IPS-20b (cell line): ENCODE results near the gene ADAM10.

Source experiments
- H3K27ac ChIP-seq: one replicate; pipeline ENCODE4 v1.5.1; 2013; ENCODE audit warnings: low read length
- H3K27me3 ChIP-seq: 2 replicates; pipeline ENCODE4 v1.6.1; 2013; ENCODE audit warnings: mild to moderate bottlenecking, low read length, inconsistent platforms; ENCODE audit not compliant: insufficient read depth
- H3K36me3 ChIP-seq: 2 replicates; pipeline ENCODE4 v1.6.1; 2013; ENCODE audit warnings: low read depth, mild to moderate bottlenecking, inconsistent platforms, low read length, moderate library complexity; ENCODE audit not compliant: insufficient read depth
- H3K4me1 ChIP-seq: 2 replicates; pipeline ENCODE4 v1.6.1; 2013; ENCODE audit warnings: mild to moderate bottlenecking, control low read depth, inconsistent platforms, low read length, moderate library complexity; ENCODE audit not compliant: insufficient read depth
- H3K4me3 ChIP-seq: 2 replicates; pipeline ENCODE4 v1.5.1; 2013; ENCODE audit warnings: mild to moderate bottlenecking, low read length, inconsistent platforms
- H3K9ac ChIP-seq: 2 replicates; pipeline ENCODE4 v1.6.1; 2013; ENCODE audit warnings: low read depth, mild to moderate bottlenecking, inconsistent platforms, low read length, moderate library complexity
- H3K9me3 ChIP-seq: 2 replicates; pipeline ENCODE4 v1.6.1; 2013; ENCODE audit warnings: mild to moderate bottlenecking, low read depth, low read length, inconsistent platforms; ENCODE audit not compliant: insufficient read depth

ADAM10 gene

DNA sequence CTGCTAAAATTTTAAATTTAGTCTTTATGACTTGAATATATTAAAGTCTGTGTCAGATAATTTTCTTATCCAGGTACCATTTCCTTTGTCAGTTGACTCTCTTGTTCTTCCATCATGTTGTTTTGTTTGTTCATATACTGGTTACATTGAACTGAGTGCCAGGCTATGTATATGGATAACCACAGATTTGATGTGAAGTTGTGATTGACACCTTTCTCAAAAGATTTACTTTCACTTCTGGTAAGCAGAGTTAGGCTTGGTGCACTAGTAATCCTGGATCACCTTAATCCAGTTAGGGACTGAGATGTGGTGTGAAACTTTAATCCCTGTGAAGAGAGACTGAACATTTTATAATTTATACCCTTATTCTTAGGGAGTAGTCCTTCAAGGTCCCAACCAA, 99.4 kb downstream of the ADAM10 start:
- H3K9me3 ChIP-seq, result no peaks in the 10 kb centered on the region
- H3K9ac ChIP-seq, result no peak overlapping the region
- H3K4me1 ChIP-seq, result no peaks in the 10 kb centered on the region
- H3K27ac ChIP-seq, result no peak overlapping the region
- no peak overlapping the region for H3K4me3 ChIP-seq
- no peaks in the 10 kb centered on the region for H3K27me3 ChIP-seq
- H3K36me3 ChIP-seq, result peaks cover 12% of the 10 kb centered on the region

DNA sequence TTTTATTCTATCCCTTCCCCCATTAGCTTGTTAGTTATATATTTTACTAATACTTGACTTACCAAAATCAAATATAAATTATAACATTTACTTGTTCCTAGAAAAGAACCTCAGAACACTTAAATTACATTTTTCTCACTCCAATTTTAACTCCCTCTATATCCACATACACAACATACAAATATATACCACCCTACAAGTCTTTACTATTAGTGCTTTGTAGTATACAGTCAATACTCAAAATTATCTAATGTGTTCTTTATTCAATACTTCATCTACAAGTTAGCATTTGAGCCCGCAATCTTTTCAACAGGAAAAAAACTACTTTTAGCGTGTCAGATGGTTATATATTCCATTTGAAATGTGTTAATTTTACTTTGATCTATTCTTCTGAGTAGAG, 100.3 kb downstream of the ADAM10 start:
- Histone ChIP-seq H3K4me3 (no peak overlapping the region), H3K36me3 (peaks cover 4% of the 10 kb centered on the region)

DNA sequence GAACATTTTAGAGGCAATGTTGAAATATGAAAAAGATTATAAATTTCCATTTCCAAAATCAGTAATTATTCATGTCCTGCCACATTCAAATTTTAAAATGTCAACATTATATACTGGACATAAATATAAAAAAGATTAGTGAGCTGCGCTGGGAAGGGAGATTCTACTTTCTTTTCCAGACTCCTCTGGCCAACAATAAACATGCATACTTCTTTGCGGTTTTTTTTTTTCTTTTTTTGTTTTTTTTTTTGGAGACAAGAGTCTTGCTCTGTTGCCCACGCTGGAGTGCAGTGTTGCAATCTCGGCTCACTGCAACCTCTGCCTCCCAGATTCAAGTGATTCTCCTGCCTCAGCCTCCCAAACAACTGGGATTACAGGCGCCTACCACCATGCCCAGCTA, 105.5 kb downstream of the ADAM10 start:
- Histone ChIP-seq H3K4me3 (no peak overlapping the region), H3K36me3 (peaks cover 37% of the 10 kb centered on the region), H3K9me3 (no peaks in the 10 kb centered on the region), H3K27me3 (no peaks in the 10 kb centered on the region), H3K27ac (no peak overlapping the region), H3K4me1 (peaks cover 3% of the 10 kb centered on the region; the same call in 1 of the 2 replicates), H3K9ac (no peak overlapping the region)

More for the DNA sequence above, 100.3 kb downstream of the ADAM10 start:
- Histone ChIP-seq H3K27me3 (no peaks in the 10 kb centered on the region), H3K9ac (no peak overlapping the region), H3K4me1 (no peaks in the 10 kb centered on the region), H3K27ac (no peak overlapping the region), H3K9me3 (no peaks in the 10 kb centered on the region)

DNA sequence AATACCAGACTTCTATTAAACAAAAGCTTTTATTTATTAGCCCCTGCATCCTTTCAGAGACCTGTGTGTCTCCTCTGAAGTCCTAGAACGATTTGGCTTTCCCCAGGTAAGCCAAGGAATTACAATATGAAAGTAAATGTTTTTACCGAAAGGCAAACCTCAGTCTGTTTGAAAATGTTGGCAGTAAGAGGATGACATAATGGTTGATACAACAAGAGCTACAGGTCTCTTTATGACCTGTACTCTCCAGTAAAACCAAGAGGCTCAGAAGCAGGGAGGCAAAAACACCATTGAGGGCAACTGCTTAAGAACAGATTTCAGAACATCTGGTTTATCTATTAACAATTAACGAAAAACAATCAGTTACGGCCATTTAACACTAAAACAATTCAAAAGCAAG, 107.8 kb downstream of the ADAM10 start:
- Histone ChIP-seq H3K4me3 (no peak overlapping the region), H3K9ac (no peak overlapping the region), H3K9me3 (no peaks in the 10 kb centered on the region), H3K4me1 (peaks cover 3% of the 10 kb centered on the region; the same call in 1 of the 2 replicates), H3K36me3 (peaks cover 42% of the 10 kb centered on the region), H3K27me3 (no peaks in the 10 kb centered on the region), H3K27ac (no peak overlapping the region)

DNA sequence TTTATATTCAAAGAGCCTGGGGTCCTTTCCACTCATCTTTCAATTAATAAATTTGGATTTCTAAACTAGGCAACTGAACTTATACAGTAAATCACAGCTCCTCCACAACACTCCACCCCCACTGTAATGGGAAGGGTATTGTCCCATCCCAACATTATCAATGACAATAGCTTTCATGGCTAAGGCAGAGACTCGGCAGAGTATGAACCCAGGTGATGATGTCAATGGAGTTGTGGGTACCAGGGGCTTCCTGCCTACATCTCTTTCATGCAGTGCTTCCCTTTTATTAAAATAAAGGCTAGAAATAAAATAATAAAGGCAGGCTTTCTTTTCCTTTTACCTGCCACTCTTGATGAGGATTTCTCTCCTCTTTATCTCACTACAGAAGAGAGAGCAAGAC, 109.5 kb downstream of the ADAM10 start:
- Histone ChIP-seq H3K36me3 (peaks cover 42% of the 10 kb centered on the region), H3K27ac (no peak overlapping the region), H3K9ac (no peak overlapping the region), H3K9me3 (no peaks in the 10 kb centered on the region), H3K27me3 (no peaks in the 10 kb centered on the region), H3K4me1 (peaks cover 3% of the 10 kb centered on the region; the same call in 1 of the 2 replicates), H3K4me3 (no peak overlapping the region)

DNA sequence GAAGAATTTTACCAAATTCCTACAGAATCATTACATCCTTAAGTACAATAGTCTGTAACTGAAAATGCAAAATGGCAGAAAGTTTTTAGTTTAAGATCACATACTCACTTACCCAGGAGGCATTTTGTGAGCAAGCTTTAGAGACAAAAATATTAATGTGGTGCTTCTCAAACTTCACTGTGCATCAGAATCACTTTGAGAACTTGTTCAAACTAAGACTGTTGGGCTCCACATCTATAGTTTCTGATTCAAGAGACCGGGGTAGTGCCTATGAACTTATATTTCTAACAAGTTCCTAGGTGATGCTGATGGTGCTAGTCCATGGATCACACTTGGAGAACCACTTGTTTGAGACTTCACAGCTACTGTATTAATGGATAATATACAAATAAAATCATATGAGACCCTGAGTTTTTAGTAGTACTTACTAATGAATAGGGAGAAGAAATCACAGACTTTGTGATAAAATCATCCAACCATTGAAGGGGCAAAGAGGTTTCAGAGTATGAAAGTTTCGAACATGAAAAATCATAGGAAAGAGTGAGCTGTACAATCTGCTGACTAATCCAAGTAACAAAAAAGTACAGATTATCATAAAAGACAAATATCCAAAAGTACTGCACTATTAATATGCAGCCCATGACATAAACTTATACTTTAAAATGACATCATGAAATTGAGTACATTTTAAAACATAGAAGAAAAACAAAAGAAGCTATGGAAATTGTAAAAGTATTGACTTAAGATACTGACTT, 110.3 kb downstream of the ADAM10 start:
- H3K27me3 ChIP-seq, result no peaks in the 10 kb centered on the region
- H3K4me1 ChIP-seq, result peaks cover 3% of the 10 kb centered on the region; the same call in 1 of the 2 replicates
- no peak overlapping the region for H3K27ac ChIP-seq
- H3K4me3 ChIP-seq, result no peak overlapping the region
- no peak overlapping the region for H3K9ac ChIP-seq
- H3K36me3 ChIP-seq, result peaks cover 42% of the 10 kb centered on the region
- no peaks in the 10 kb centered on the region for H3K9me3 ChIP-seq

DNA sequence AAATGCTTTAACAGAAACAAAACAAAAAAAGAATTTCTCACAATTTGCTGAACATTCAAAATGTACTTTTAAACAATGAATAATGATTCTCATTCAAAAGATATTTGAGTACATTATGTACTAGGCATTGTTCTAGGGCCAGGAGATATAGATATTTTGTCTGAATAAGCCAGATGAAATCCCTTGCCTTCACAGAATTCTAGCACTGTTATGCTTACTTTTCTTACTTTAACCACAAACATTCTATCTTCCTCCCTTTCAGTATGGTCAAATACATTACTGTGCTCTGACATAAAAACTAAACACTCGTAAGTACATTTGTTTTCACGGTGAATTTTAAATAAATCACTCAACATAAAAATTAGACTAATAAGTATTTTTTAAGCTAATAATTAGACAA, 116.7 kb downstream of the ADAM10 start:
- H3K9ac ChIP-seq, result no peak overlapping the region
- H3K27ac ChIP-seq, result no peak overlapping the region
- peaks cover 16% of the 10 kb centered on the region for H3K36me3 ChIP-seq
- no peak overlapping the region for H3K4me3 ChIP-seq
- no peaks in the 10 kb centered on the region for H3K9me3 ChIP-seq
- no peaks in the 10 kb centered on the region for H3K27me3 ChIP-seq
- 0 out of 2 replicates have a peak, but pooled peaks cover 3% of the 10 kb centered on the region for H3K4me1 ChIP-seq

DNA sequence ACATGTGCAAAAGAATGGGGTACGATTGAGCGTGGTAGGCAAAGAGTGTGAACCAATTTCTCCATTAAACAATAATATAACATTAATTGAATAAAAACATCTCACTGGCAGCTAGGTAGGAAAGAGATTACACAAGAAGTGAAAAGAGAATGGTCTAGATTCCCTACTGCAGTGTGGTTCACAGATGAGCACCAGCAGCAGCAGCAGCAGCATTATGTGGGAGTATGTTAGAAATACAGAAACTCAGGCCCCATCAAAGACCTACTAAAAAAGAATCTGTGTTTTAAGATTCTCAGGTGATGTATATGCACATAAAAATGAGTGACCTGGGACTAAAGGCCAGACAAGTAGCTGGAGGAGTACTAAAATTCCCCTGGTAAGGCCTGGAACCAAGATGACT, 118.2 kb downstream of the ADAM10 start:
- 0 out of 2 replicates have a peak, but pooled peaks cover 3% of the 10 kb centered on the region for H3K4me1 ChIP-seq
- peaks cover 22% of the 10 kb centered on the region for H3K36me3 ChIP-seq
- no peak overlapping the region for H3K9ac ChIP-seq
- H3K4me3 ChIP-seq, result no peak overlapping the region
- no peaks in the 10 kb centered on the region for H3K27me3 ChIP-seq
- no peak overlapping the region for H3K27ac ChIP-seq
- no peaks in the 10 kb centered on the region for H3K9me3 ChIP-seq

DNA sequence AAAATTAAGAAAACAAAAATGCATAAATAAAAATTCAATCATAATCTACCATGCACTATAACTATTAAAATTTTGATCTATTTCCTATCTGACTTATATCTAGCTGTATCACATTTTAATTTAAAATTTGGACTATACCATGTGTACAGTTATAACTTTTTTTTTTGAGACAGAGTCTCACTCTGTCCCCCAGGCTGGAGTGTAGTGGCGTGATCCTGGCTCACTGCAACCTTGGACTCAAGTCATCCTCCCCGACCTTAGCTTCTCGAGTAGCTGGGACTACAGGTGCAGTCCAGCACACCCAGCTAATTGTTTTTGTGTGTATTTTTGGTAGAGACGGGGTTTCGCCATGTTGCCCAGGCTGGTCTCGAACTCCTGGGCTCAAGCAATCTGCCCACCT, 119.9 kb downstream of the ADAM10 start:
- Histone ChIP-seq H3K9me3 (no peaks in the 10 kb centered on the region), H3K36me3 (peaks cover 23% of the 10 kb centered on the region), H3K4me3 (no peak overlapping the region), H3K27me3 (no peaks in the 10 kb centered on the region), H3K9ac (no peak overlapping the region), H3K27ac (no peak overlapping the region), H3K4me1 (0 out of 2 replicates have a peak, but pooled peaks cover 3% of the 10 kb centered on the region)

DNA sequence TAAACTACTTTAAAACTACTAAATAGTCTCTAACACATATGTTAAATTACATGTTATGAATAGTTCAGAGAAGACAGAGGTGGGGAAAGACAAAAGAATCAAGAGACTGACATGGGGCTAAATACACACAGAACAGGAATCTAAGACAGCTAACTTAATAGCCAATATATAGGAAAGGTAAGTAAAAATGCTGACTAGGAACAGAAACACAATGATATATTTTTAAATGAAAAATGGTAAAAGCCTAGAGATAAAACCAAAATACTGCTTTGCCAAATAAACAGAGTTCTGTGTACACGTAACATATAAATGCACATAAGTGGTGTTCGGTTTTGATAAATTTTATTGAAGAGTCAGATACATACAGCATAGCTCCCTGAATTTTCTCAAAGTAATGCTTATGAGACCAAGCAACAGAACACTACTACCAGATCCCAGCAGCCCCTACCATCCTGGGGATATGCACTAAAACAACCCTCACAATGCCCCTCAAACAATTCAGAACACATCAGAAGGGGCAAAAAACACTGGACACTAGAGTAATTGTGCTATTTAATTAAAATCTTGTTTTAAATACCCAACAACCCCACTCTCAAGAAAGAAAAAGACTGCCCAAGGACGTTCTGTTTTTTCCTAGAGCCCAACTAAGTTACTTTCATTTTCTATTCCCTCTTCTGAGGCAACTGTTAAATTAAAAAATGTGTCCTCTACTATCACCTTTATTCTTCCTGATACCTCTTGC, 121.1 kb downstream of the ADAM10 start:
- Histone ChIP-seq H3K27me3 (no peaks in the 10 kb centered on the region), H3K36me3 (peaks cover 23% of the 10 kb centered on the region), H3K9ac (no peak overlapping the region), H3K4me1 (0 out of 2 replicates have a peak, but pooled peaks cover 3% of the 10 kb centered on the region), H3K9me3 (no peaks in the 10 kb centered on the region), H3K27ac (no peak overlapping the region), H3K4me3 (no peak overlapping the region)

DNA sequence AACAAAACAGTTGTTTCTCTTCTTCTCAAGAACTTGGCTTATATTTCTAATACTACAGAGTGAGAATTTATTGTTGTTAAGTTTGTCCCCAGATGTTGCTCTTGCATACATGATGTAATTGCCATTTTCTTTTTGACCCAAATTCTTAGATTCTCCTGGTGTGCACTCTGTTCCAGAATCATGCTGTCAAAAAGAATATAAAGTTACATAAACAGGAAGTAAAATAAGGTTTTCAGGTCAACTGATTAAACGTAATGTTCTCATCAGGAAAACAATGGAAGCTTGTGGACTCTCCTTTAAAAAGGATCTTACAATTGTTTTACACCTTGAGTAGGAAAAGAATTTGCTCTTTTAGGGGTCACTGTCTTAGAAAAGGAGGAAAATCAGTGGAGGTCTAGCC, 121.8 kb downstream of the ADAM10 start:
- Histone ChIP-seq H3K27me3 (no peaks in the 10 kb centered on the region), H3K9me3 (no peaks in the 10 kb centered on the region), H3K9ac (no peak overlapping the region), H3K27ac (no peak overlapping the region), H3K36me3 (peaks cover 23% of the 10 kb centered on the region), H3K4me3 (no peak overlapping the region), H3K4me1 (0 out of 2 replicates have a peak, but pooled peaks cover 3% of the 10 kb centered on the region)

DNA sequence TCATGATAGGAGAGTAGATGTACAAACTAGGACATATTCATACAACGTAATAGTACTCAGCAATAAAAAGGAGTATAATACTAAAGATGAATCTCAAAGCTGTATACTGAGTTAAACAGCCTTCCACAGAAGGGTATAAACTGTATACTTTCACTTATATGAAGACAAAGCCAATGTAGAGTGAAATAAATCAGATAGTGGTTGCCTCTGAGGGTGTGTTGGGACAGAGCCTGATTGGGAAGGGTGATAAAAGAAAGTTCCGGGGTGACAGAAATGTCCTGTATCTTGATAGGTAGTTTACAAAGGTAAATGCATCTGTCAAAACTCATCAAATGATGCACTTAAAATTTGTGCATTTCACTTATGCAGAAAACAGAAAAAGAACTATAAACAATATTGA, 122.5 kb downstream of the ADAM10 start:
- no peak overlapping the region for H3K4me3 ChIP-seq
- H3K9ac ChIP-seq, result no peak overlapping the region
- peaks cover 19% of the 10 kb centered on the region for H3K36me3 ChIP-seq
- 0 out of 2 replicates have a peak, but pooled peaks cover 3% of the 10 kb centered on the region for H3K4me1 ChIP-seq
- H3K9me3 ChIP-seq, result no peaks in the 10 kb centered on the region
- H3K27ac ChIP-seq, result no peak overlapping the region
- no peaks in the 10 kb centered on the region for H3K27me3 ChIP-seq
